GM21515 (cell line): Measurements from ENCODE around the gene CHRNE.
"Not testable (repeated sequence)": the region's sequence is repeated elsewhere in the genome, so short reads cannot be mapped to it uniquely, and the experiment has no call there.

Experiments
- ATAC-seq: cut with Tn5 transposase; IDR thresholded peaks from one replicate; pipeline ENCODE4 v1.9.1; 2021; ENCODE audit not compliant: unreplicated experiment

The CHRNE gene

DNA sequence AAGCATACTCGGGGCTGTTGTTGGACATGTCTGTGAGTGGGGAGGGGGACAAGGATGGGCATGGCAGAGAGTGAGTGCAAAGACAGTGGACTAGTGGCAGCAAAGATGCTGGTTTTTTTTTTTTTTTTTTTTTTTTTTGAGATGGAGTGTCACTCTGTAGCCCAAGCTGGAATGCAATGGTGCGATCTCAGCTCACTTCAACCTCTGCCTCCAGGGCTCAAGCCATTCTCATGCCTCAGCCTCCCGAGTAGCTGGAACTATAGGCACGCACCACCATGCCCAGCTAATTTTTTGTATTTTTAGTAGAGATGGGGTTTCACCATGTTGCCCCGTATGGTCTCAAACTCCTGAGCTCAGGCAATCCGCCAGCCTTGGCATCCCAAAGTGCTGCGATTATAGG, 45.6 kb downstream of the CHRNE start:
- ATAC-seq, result not testable (repeated sequence)

DNA sequence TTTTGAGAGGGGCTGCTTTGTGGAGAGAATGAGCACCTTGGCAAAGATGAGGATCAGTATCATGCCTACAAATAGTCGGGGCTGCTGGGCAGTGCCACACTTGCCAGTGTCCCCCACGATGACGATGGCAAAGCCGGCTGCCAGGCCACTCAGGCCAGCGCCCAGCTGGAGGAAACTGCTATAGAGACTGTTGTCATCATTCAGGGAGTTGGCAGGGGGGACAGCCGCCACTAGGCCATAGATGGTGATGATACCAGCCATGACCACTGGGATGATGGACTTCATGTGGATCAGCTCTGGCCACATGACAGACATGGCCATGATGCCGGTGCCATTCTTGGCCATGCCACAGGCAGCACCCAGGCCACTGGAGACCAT, 46.0 kb downstream of the CHRNE start:
- ATAC-seq, result no peak

DNA sequence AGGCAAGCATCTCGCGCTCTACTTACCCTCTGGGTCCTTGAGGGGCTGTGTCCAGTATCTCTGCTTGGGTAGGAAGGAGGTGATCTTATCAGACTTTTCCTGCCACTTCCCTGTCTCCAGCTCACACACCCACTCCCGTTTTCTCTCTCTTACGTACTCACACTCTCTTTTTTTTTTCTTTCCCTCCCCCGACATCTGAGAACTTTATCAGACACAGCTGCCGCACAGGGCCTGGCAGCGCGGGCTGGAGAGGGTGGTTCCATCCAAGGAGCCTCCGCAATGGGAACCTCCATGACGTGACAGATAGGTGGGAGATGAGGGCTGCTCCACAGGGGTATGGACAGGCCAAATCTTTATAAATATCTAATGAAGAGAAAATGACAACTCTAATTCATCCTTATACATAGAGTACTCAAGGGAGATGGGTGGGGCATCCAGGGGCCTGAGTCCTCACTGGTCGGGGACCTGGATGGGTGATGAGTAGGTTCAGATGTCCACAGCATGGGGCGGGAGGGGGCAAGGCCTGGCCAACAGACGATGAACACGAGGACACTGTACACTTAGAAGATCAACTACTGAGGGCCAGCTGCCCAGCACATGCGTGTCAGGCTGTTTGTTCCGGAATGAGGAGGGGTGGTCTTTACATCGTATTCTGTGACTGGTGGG, 46.5 kb downstream of the CHRNE start:
- no peak for ATAC-seq

DNA sequence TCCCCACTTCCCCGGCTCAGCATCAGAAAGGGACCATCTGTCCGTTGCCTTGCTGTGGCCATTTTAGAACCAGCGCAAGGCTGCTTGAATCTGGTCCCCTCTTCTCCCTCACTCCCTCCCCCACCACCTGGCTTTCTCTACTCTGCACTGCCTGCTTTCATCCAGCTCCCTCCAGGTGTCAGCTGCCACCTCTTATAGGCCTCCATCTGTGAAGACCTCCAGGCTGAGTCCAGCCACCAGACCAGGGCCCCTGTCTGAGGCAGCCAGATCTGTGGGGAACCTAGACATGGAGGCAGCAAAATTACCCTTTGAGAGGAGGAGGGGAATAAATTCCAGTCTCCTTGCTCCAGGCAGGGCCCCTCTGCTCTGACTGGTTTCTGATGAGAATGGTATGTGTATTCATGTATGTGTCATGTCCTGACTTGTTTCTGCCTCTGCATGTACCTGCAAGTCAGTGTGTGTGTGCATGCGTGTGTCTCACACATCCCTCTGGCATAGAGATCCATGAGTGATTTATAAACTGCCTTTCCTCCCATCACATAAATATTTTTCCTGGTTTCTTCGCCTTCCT, 48.7 kb downstream of the CHRNE start:
- ATAC-seq, result no peak

DNA sequence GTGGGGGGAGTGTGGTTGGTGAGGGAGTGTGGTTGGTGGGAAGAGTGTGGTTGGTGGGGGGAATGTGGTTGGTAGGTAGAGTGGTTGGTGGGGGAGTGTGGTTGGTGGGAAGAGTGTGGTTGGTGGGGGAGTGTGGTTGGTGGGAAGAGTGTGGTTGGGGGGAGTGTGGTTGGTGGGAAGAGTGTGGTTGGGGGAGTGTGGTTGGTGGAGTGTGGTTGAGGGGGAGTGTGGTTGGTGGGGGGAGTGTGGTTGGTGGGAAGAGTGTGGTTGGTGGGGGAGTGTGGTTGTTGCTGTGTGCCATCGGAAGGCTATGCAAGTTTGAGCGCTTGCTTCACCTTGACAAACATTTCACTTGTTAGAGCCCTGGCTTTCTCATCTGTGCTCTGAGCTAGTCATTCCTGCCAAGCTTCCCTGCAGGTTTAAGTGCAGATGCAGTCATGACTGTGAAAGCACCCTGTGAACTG, 49.7 kb downstream of the CHRNE start:
- no peak for ATAC-seq

DNA sequence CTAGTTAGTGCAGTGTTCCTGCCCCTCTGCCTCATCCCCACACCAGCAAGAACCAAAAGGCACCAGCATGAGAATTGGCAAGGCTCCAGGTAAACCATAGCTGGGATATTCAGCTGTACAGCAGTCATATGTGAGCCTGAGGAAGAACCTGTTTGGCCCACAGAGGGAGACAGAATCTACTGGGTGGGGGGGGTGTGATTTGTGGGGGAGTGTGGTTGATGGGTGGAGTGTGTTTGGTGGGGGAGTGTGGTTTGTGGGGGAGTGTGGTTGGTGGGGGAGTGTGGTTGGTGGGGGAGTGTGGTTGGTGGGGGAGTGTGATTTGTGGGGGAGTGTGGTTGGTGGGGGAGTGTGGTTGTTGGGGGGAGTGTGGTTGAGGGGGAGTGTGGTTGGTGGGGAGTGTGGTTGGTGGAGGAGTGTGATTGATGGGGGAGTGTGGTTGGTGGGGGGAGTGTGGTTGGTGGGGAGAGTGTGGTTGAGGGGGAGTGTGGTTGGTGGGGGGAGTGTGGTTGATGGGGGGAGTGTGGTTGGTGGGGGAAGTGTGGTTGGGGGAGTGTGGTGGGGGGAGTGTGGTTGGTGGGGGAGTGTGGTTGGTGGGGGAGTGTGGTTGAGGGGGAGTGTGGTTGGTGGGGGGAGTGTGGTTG, 50.2 kb downstream of the CHRNE start:
- no peak for ATAC-seq

DNA sequence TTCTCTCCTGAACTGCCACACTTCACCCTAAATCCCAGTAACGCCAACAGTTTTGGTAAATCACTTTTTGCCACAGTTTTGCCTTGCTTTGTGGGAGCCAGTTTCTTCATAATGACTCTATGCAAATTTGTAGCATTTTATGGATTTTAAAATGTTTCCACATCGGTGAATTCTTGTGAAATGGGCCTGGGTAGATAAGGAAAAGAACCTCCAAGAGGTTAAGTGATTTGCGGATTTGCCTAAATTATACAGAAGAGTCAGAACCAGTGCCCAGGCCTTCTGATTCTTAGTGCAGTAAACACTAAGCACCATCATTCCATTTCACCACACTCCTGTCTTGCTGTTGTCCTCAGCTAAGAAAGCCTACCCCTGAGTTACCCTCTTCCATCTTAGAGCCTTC, 51.8 kb downstream of the CHRNE start:
- no peak for ATAC-seq

DNA sequence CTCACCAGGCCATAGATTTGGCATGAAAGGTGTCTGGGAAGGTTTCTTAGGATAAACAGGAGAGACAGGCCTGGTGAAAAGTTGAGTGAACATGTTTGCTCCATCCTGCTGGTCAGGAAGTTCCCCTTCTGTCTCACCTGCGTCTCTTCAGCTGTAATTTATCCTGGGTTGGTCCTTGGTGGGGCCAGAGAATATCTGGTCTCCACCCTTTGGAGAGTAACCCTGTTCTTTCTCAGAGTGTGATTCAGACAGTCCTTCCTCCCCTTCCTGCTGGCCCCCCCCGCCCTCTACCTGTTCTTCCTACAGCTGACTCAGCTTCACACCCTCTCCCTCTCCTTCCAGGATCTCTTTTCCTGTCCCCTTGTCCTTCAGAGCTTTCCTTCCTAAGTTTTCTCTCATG, 52.7 kb downstream of the CHRNE start:
- ATAC-seq, result no peak

DNA sequence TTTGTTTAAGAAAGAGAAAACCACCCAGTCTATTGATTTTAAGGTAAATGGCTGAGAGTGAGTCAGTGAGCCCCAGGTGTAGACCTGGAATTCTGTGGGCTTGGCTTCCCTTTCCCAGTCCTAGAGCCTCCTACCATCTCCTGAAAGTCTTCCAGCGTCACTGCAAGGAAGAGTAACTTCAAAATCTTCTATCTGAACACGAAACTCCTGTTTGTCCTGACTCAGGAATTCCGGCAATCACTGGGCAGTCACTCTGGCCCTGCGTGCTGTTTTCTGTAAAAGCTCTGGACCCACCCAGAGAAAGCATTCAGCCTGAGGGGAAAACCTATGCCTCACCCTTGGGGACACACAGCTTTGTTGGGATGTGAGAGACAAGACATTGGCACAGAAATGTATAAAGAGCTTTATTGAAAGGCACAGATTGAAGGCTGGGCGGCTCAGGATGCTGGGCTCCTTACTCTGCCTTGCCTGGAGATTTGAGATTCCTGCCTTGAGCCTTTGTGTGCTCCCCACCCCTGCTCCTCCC, 53.8 kb downstream of the CHRNE start:
- no peak for ATAC-seq
